ENCODE results near the gene IL21. TPM values are rescaled to one million over a fixed set of nuclear protein-coding genes. Genes with fewer than 3 reads are reported as not detected.

The IL21 gene
- total and polyA plus RNA-seq, 11 donors: not detected

DNA sequence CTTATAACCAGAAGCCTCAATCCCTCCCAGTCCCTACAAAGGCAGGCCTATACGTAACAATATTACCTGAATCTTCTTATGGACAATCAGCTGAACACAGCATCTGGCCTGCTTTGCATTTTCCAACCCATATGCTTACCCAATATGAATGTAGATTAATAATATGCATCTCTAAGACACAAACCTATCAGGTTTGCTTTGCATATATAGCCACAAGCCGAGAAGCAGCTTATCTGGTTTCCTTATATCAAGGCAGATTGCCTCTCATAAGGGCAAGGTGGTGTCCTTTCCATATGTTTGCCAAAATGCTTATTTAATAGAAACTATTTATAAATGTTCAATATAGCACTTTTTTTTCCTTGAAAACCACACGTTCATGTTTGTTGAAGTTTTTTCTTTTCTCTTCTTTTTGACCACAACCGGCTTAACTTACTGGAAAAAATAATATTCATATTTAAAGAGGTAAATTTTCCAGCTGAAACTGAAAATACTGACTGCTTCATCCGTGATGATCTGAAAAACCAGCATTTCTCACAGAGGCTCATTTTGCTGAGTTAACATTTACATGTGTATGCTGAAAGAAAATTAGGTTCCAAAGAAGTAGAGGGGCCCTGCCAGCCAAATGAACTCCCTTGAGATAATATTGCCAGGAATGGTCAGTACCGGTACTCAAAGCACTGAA is 3.8 kb downstream of the IL21 start:
- WGBS, 4 donors: 75 to 76% (median 76%) methylated on average over 6 of the region's 6 CpGs
- no peak overlapping the region for H3K27ac ChIP-seq
- no peaks in the 10 kb centered on the region for H3K27me3 ChIP-seq
- ATAC-seq (no peak), DNase-seq (no peak)
- no peaks in the 10 kb centered on the region for H3K9me3 ChIP-seq
- no peaks in the 10 kb centered on the region for H3K4me1 ChIP-seq
- no peaks in the 10 kb centered on the region for H3K36me3 ChIP-seq
- TF ChIP-seq, protein P1, sequence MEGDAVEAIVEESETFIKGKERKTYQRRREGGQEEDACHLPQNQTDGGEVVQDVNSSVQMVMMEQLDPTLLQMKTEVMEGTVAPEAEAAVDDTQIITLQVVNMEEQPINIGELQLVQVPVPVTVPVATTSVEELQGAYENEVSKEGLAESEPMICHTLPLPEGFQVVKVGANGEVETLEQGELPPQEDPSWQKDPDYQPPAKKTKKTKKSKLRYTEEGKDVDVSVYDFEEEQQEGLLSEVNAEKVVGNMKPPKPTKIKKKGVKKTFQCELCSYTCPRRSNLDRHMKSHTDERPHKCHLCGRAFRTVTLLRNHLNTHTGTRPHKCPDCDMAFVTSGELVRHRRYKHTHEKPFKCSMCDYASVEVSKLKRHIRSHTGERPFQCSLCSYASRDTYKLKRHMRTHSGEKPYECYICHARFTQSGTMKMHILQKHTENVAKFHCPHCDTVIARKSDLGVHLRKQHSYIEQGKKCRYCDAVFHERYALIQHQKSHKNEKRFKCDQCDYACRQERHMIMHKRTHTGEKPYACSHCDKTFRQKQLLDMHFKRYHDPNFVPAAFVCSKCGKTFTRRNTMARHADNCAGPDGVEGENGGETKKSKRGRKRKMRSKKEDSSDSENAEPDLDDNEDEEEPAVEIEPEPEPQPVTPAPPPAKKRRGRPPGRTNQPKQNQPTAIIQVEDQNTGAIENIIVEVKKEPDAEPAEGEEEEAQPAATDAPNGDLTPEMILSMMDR (IDR thresholded peaks at IDR 0.05): no peak
- no peak for TF ChIP-seq POLR2A (IDR thresholded peaks at IDR 0.05)
- no peak overlapping the region for H3K4me3 ChIP-seq
- intact Hi-C loops (cut with DNase I): no loop called here

DNA sequence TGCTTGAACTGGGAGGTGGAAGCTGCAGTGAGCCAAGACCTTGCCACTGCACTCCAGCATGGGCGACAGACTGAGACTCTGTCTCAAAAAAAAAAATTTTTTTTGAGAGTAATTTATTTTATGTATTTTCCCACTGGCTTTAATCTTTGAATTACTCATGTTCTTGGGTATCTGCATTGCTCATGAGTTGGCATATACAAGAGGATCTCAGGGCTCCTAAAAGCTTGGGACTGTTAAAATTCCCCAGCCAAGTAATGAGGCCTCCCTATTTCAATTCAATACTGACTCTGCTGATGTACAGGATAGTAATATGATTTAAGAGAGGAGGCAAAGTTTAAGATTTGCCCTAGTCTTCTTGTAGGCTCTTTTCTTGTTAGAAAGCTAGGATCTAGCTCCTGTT is 6.2 kb downstream of the IL21 start:
- 73 to 96% (median 88%) methylated on average over 1 of the region's 1 CpG for WGBS, 4 donors
- TF ChIP-seq, protein P1 (IDR thresholded peaks at IDR 0.05): no peak
- TF ChIP-seq POLR2A (IDR thresholded peaks at IDR 0.05): no peak
- no peak for ATAC-seq
- Histone ChIP-seq H3K36me3 (no peaks in the 10 kb centered on the region), H3K9me3 (no peaks in the 10 kb centered on the region), H3K27me3 (no peaks in the 10 kb centered on the region), H3K4me3 (no peak overlapping the region), H3K27ac (no peak overlapping the region), H3K4me1 (no peaks in the 10 kb centered on the region)
- DNase-seq: no peak
- intact Hi-C loops (cut with DNase I): no loop called here

DNA sequence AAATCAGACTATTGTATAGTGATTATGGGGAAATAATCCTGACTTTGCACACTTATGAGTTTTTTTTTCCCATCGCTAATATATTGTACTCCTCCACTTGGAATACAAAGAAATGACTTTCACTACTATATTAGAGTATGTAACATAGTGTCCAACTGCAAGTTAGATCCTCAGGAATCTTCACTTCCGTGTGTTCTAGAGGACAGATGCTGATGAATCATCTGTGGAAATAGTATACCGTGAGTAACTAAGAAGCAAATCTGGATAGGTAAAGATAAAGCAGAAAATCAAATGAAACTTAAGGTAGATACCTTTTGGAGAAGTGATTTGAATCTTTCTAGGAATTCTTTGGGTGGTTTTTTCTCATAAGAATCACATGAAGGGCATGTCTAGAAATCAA is 8.3 kb downstream of the IL21 start:
- no peak overlapping the region for H3K4me3 ChIP-seq
- no peaks in the 10 kb centered on the region for H3K27me3 ChIP-seq
- intact Hi-C loops (cut with DNase I): no loop called here
- H3K36me3 ChIP-seq: no peaks in the 10 kb centered on the region
- H3K27ac ChIP-seq: no peak overlapping the region
- no peak for DNase-seq
- 79 to 86% (median 81%) methylated on average over 3 of the region's 3 CpGs for WGBS, 4 donors
- no peaks in the 10 kb centered on the region for H3K9me3 ChIP-seq
- no peak for TF ChIP-seq POLR2A (IDR thresholded peaks at IDR 0.05)
- TF ChIP-seq, protein P1 (IDR thresholded peaks at IDR 0.05): no peak
- no peak for ATAC-seq
- no peaks in the 10 kb centered on the region for H3K4me1 ChIP-seq

DNA sequence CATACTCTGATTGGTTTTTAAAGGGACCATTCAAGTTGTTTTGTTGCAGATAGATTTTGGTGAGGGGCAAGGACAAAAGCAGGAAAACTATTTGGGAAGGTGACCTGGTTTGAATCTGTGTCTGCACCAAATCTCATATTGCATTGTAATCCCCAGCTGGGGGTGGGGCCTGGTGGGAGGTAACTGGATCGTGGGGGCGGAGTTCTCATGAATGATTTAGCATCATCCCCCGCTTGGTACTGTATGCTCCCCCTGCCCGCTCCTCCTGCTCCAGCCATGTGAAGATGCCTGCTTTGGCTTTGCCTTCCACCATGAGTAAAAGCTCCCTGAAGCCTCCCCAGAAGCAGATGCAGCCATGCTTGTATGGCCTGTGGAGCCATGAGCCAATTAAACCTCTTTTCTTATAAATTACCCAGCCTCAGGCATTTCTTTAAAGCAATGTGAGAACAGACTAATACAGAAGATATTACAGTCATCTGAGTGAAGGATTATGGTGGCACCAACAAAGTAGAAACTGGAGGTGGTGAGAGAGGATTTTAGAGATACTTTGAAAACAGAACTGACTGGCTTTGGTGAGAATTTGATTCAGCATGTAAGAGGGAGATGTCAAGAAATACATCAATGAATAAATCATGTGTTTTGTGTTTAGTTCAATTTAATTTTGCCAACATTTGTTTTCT is 14.4 kb downstream of the IL21 start:
- Histone ChIP-seq H3K27ac (no peak overlapping the region), H3K36me3 (no peaks in the 10 kb centered on the region), H3K4me3 (no peak overlapping the region), H3K4me1 (no peaks in the 10 kb centered on the region), H3K9me3 (no peaks in the 10 kb centered on the region), H3K27me3 (peaks cover 0 to 12% (median 0%) of the 10 kb centered on the region in 9 donors)
- DNase-seq: no peak
- WGBS, 4 donors: 79 to 87% (median 82%) methylated on average over 4 of the region's 4 CpGs
- intact Hi-C loops (cut with DNase I): loop anchor here in 4 of 10 donors (5.0 to 10.0 kb wide), 4 partner anchors 108 to 328 kb away; partner anchors contain the start of gene NUDT6 (in 2 of the 4)
- no peak for TF ChIP-seq POLR2A (IDR thresholded peaks at IDR 0.05)
- TF ChIP-seq, protein P1 (IDR thresholded peaks at IDR 0.05): no peak
- ATAC-seq: no peak

Measured in heart left ventricle (tissue), 16 donors.